Osteoblast (primary cell): ENCODE measurements around the gene PPP5C. TPM values are rescaled to one million over a fixed set of nuclear protein-coding genes. Genes with fewer than 3 reads are reported as not detected.

Experiments used
- DNase-seq: peaks from one replicate; pipeline ENCODE4 v3.0.0; 2011; ENCODE audit warnings: low spot score, mixed read lengths; ENCODE audit not compliant: insufficient read length; ENCODE audit errors: missing footprints
- H2AFZ ChIP-seq: 2 replicates; pipeline ENCODE4 v1.6.0; 2011; ENCODE audit warnings: mild to moderate bottlenecking, low read length
- H3K27ac ChIP-seq: 2 replicates; pipeline ENCODE4 v1.5.1; 2011; ENCODE audit warnings: mild to moderate bottlenecking, low read depth, low read length, moderate library complexity
- H3K27me3 ChIP-seq: 2 replicates; pipeline ENCODE4 v1.6.0; 2012; ENCODE audit warnings: mild to moderate bottlenecking, control low read depth, inconsistent platforms, low read length, moderate library complexity; ENCODE audit not compliant: insufficient read depth
- H3K36me3 ChIP-seq: 2 replicates; pipeline ENCODE4 v1.5.1; 2011; ENCODE audit warnings: mild to moderate bottlenecking, low read length, control low read depth, moderate library complexity; ENCODE audit not compliant: insufficient read depth
- H3K4me1 ChIP-seq: 2 replicates; pipeline ENCODE4 v1.5.1; 2011; ENCODE audit warnings: mild to moderate bottlenecking, low read length, control low read depth, moderate library complexity; ENCODE audit not compliant: insufficient read depth
- H3K4me2 ChIP-seq: 2 replicates; pipeline ENCODE4 v1.6.0; 2011; ENCODE audit warnings: mild to moderate bottlenecking, low read length; ENCODE audit not compliant: insufficient read depth
- H3K4me3 ChIP-seq: fragments of 200-600 bp; sonication (generic); 3 replicates; pipeline ENCODE4 v1.5.1; 2012; ENCODE audit warnings: mild to moderate bottlenecking, low read length, inconsistent platforms; ENCODE audit not compliant: insufficient read depth
- H3K79me2 ChIP-seq: 2 replicates; pipeline ENCODE4 v1.6.0; 2012; ENCODE audit warnings: mild to moderate bottlenecking, low read length, control low read depth, inconsistent platforms; ENCODE audit not compliant: insufficient read depth
- H3K9me3 ChIP-seq: 2 replicates; pipeline ENCODE4 v1.5.1; 2011; ENCODE audit warnings: low read depth, low read length, control low read depth
- H4K20me1 ChIP-seq: 2 replicates; pipeline ENCODE4 v1.6.0; 2012; ENCODE audit warnings: mild to moderate bottlenecking, low read length, control low read depth; ENCODE audit not compliant: insufficient read depth
- CTCF ChIP-seq: IDR thresholded peaks from 2 replicates; pipeline ENCODE4 v1.5.1; 2011; ENCODE audit warnings: mild to moderate bottlenecking, low read depth, low read length, moderate library complexity; ENCODE audit errors: extremely low read depth
- total RNA-seq: library from RNA; depleted of rRNA; stranded (reverse); fragments of >200 nt; gene quantifications from 2 replicates; pipeline ENCODE4 v1.2.3, GENCODE V29; 2012

PPP5C gene
- total RNA-seq, 1 donor: 36.6 TPM

GRCh38 chr19:46349311-46349993 lies 2.6 kb downstream of the PPP5C start:
- peak; percentile 76 for DNase-seq
- Histone ChIP-seq H2AFZ (no peak overlapping the region), H3K27ac (no peak overlapping the region), H3K27me3 (no peaks in the 10 kb centered on the region), H3K4me2 (no peak overlapping the region), H3K9me3 (no peaks in the 10 kb centered on the region), H3K4me3 (no peak overlapping the region), H4K20me1 (peaks cover 16% of the 10 kb centered on the region), H3K36me3 (peaks cover 12% of the 10 kb centered on the region), H3K4me1 (peaks cover 33% of the 10 kb centered on the region), H3K79me2 (peaks cover 66% of the 10 kb centered on the region)
- TF ChIP-seq CTCF: no peak

GRCh38 chr19:46350029-46350757 lies 3.3 kb downstream of the PPP5C start:
- H3K27ac ChIP-seq: peak overlapping the region; percentile 76
- H3K4me1 ChIP-seq: peaks cover 33% of the 10 kb centered on the region
- peaks cover 72% of the 10 kb centered on the region for H3K79me2 ChIP-seq
- no peak overlapping the region for H2AFZ ChIP-seq
- H4K20me1 ChIP-seq: peaks cover 16% of the 10 kb centered on the region
- no peaks in the 10 kb centered on the region for H3K9me3 ChIP-seq
- no peak overlapping the region for H3K4me3 ChIP-seq
- no peaks in the 10 kb centered on the region for H3K27me3 ChIP-seq
- H3K36me3 ChIP-seq: peaks cover 18% of the 10 kb centered on the region
- no peak for TF ChIP-seq CTCF
- no peak for DNase-seq
- H3K4me2 ChIP-seq: no peak overlapping the region

DNA sequence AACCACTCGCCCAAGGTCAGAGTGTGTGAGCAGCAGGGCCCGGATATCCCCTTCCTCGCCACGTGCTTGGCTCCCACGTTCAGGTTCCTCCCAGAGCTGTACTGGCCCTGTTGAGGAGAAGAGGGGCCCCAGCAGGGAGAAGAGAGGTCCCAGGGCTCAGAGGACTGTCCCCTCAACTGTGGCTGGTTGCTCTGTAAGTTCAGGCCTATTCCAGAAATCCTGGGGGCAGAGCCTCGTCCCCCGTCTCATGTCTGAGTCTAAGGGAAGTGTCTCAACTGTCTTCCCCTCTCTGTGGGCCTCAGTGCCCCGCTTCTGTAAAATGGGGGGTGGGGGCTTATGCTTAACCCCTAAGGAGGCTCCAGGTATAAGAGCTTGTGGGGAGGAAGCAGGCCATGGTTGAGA lies 3.9 kb downstream of the PPP5C start:
- H3K79me2 ChIP-seq: peaks cover 76% of the 10 kb centered on the region
- no peaks in the 10 kb centered on the region for H3K27me3 ChIP-seq
- peaks cover 18% of the 10 kb centered on the region for H3K36me3 ChIP-seq
- H3K4me3 ChIP-seq: no peak overlapping the region
- H3K4me2 ChIP-seq: peak overlapping the region; percentile 44
- no peaks in the 10 kb centered on the region for H3K9me3 ChIP-seq
- H3K4me1 ChIP-seq: peaks cover 33% of the 10 kb centered on the region
- H2AFZ ChIP-seq: peak overlapping the region; percentile 6
- TF ChIP-seq CTCF: no peak
- peak; percentile 43 for DNase-seq
- peaks cover 16% of the 10 kb centered on the region for H4K20me1 ChIP-seq
- peak overlapping the region; percentile 76 for H3K27ac ChIP-seq
